HG03460 (cell line): ENCODE measurements around the gene APOBEC2.

ENCODE experiments used
- ATAC-seq: cut with Tn5 transposase; IDR thresholded peaks from one replicate; pipeline ENCODE4 v1.9.1; 2021; ENCODE audit not compliant: unreplicated experiment

Gene APOBEC2

GRCh38 chr6:41037107-41037900, 15.7 kb upstream of the APOBEC2 start:
- ATAC-seq: no peak

- no peak for ATAC-seq
Observed at GRCh38 chr6:41038205-41038604, 14.8 kb upstream of the APOBEC2 start.

- ATAC-seq: no peak
Observed at GRCh38 chr6:41039060-41039998, 13.7 kb upstream of the APOBEC2 start, which contains the start of gene UNC5CL. TSS of gene UNC5CL (minus strand) at chr6:41039221. CDS start at chr6:41035074, 4,147 bp downstream.

- ATAC-seq: no peak
Observed at GRCh38 chr6:41040101-41040939, 12.7 kb upstream of the APOBEC2 start.

- ATAC-seq: no peak
Observed at GRCh38 chr6:41040940-41041536, 12.0 kb upstream of the APOBEC2 start.

GRCh38 chr6:41042226-41043055, 10.6 kb upstream of the APOBEC2 start, which contains the start of gene TSPO2:
TSS of gene TSPO2 (plus strand) at chr6:41042467. CDS start at chr6:41042986, 519 bp downstream.
- ATAC-seq: no peak

- ATAC-seq: no peak
Observed at GRCh38 chr6:41043151-41043550, 9.9 kb upstream of the APOBEC2 start.

- ATAC-seq: no peak
Observed at GRCh38 chr6:41045664-41046063, 7.3 kb upstream of the APOBEC2 start.

GRCh38 chr6:41046084-41046483, 6.9 kb upstream of the APOBEC2 start:
- ATAC-seq: no peak

GRCh38 chr6:41047306-41047705, 5.7 kb upstream of the APOBEC2 start:
- ATAC-seq: no peak

- ATAC-seq: no peak
Observed at GRCh38 chr6:41047745-41048732, 5.0 kb upstream of the APOBEC2 start.

- no peak for ATAC-seq
Observed at GRCh38 chr6:41049521-41049920, 3.5 kb upstream of the APOBEC2 start.

- no peak for ATAC-seq
Observed at GRCh38 chr6:41049955-41050354, 3.0 kb upstream of the APOBEC2 start.

GRCh38 chr6:41050536-41050935, 2.5 kb upstream of the APOBEC2 start:
- no peak for ATAC-seq

- ATAC-seq: no peak
Observed at GRCh38 chr6:41051873-41052272, 1.1 kb upstream of the APOBEC2 start.

GRCh38 chr6:41054511-41054910, 1.5 kb downstream of the APOBEC2 start:
- ATAC-seq: no peak

- no peak for ATAC-seq
Observed at GRCh38 chr6:41055149-41055548, 2.1 kb downstream of the APOBEC2 start.

GRCh38 chr6:41056768-41057490, 3.9 kb downstream of the APOBEC2 start:
- ATAC-seq: no peak
